Adrenal gland (tissue), 12 donors: ENCODE data around the gene MLLT3. TPM values are rescaled to one million over a fixed set of nuclear protein-coding genes. Genes with fewer than 3 reads are reported as not detected.

Experiments
- DNase-seq, 7 donors: peaks; one replicate each; pipeline ENCODE4 v3.0.0-alpha.2; 2019 to 2020
- H3K27ac ChIP-seq, 5 donors: fragments of 200-600 bp; sonication (generic) in 4 of 5; 1 replicate in 3 of 5; 2 replicates in 2 of 5; pipeline versions ENCODE4 v1.5.1 to v1.8.0; 2016 to 2020; ENCODE audit warnings: mild to moderate bottlenecking in 1 of 5
- H3K27me3 ChIP-seq: fragments of 200-600 bp; 2 replicates; pipeline ENCODE4 v1.8.0; 2021
- H3K36me3 ChIP-seq, 2 donors: fragments of 200-600 bp; replicated peaks in 1 of 2; 1 replicate in 1 of 2; 2 replicates in 1 of 2; pipeline versions ENCODE4 v1.5.1 to v1.8.0; 2018 to 2022
- H3K4me1 ChIP-seq, 2 donors: fragments of 200-600 bp; replicated peaks in 1 of 2; 1 replicate in 1 of 2; 2 replicates in 1 of 2; pipeline versions ENCODE4 v1.5.1 to v1.8.0; 2018 to 2021
- H3K4me3 ChIP-seq, 4 donors: fragments of 200-600 bp; sonication (generic) in 3 of 4; one replicate each; pipeline ENCODE4 v1.5.1; 2016 to 2018
- H3K9me3 ChIP-seq, 3 donors: fragments of 200-600 bp; sonication (generic) in 1 of 3; replicated peaks in 1 of 3; 1 replicate in 2 of 3; 2 replicates in 1 of 3; pipeline versions ENCODE4 v1.5.1 to v1.8.0; 2016 to 2021
- POLR2A ChIP-seq, 2 donors: fragments of 450-650 bp; IDR thresholded peaks; one replicate each; pipeline ENCODE4 v1.6.1; 2017; ENCODE audit warnings: antibody characterized with exemption in 2 of 2, mild to moderate bottlenecking in 2 of 2, moderate library complexity in 1 of 2
- WGBS, 4 donors: extraction: QIAGEN DNeasy Blood & Tissue Kit in 2 of 4; methylation state at CpG; one replicate each; pipeline versions ENCODE4 v1.1.5 to v1.1.7; 2013 to 2017; 5-methylcytosine and 5-hydroxymethylcytosine counted together
- intact Hi-C, 2 donors: fragments of 100-400 bp; cut with DNase I; formaldehyde crosslinking; loops; one replicate each; pipeline versions ENCODE4 v1.14.1 to v1.15.0; 2022 to 2023
- polyA plus RNA-seq, 3 donors: library from polyadenylated mRNA; stranded (reverse); fragments of 200-250 nt in 2 of 3; fragments of 350-450 nt in 1 of 3; fragmentation: Illumina TruSeq in 1 of 3; extraction: RNeasy Lipid Tissue Mini Kit (QIAGEN cat#74804) in 1 of 3; gene quantifications; one replicate each; pipeline ENCODE4 v1.2.3, GENCODE V29; 2013 to 2014
- total RNA-seq, 9 donors: library from RNA; depleted of rRNA in 4 of 9; stranded (reverse); fragments of >200 nt in 4 of 9; fragments of 120-200 nt in 1 of 9; fragmentation: NEBNext Ultra II Directional in 1 of 9; extraction: Animal tissue kit (Norgen Biotek cat#: 25700) in 1 of 9; gene quantifications; one replicate each; pipeline versions ENCODE4 v1.1.0 to v1.2.4, GENCODE V29; 2013 to 2023
- TF ChIP-seq, protein P1 (sequence below), 6 experiments: fragments of 450-650 bp in 4 of 6; fragments of 200-600 bp in 2 of 6; sonication (generic) in 1 of 6; IDR thresholded peaks; 1 replicate in 5 of 6; 2 replicates in 1 of 6; pipeline versions ENCODE4 v1.5.1 to v1.8.0; 2016 to 2021; ENCODE audit warnings: antibody characterized with exemption in 6 of 6, mild to moderate bottlenecking in 2 of 6, moderate library complexity in 1 of 6
- donor health status: healthy with polysubstance abuse.
- donor health status: Bipolar disorder and iron deficiency.
- donor health status: DM: yes; HTN: yes; CAD: no.
- donor health status: DM: no; HTN: no; CAD: no.
- donor health status: DM: no; HTN: no; CAD: no.
- donor health status: DM: yes; HTN: yes; CAD: no.

MLLT3 gene
- total and polyA plus RNA-seq, 12 donors = 11.0 to 37.7 (median 17.9) TPM

GRCh38 chr9:20545023-20545622, 77.2 kb downstream of the MLLT3 start:
- H3K36me3 ChIP-seq = no peaks in the 10 kb centered on the region

DNA sequence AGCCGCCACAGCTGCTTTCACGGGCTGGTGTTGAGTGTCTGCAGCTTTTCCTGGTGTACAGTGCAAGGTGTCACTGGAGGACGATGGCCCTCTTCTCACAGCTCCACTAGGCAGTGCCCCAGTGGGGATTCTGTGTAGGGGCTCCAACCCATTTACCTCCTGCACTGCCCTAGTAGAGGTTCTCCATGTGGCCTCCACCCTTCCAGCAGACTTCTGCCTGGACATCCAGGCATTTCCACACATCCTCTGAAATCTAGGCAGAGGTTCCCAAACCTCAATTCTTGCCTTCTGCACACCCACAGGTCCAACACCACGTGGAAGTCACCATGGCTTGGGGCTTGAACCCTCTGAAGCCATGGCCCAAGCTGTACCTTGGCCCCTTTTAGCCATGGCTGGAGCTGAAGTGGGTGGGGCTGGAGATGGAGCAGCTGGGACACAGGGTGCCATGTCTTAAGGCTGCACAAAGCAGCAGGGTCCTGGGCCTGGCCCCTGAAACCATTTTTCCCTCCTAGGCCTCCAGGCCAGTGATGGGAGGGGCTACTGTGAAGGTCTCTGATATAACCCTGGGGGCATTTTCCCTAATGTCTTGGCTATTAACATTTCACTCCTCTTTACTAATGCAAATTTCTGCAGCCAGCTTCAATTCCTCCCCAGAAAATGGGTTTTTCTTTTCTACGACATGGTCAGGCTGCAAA, 82.0 kb downstream of the MLLT3 start:
- no peaks in the 10 kb centered on the region for H3K27me3 ChIP-seq
- 95 to 99% (median 96%) methylated on average over 5 of the region's 5 CpGs for WGBS, 4 donors
- H3K4me1 ChIP-seq = peaks cover 0 to 8% of the 10 kb centered on the region in 2 donors
- H3K4me3 ChIP-seq = no peak overlapping the region
- no peak for TF ChIP-seq POLR2A (IDR thresholded peaks at IDR 0.05)
- TF ChIP-seq, protein P1, sequence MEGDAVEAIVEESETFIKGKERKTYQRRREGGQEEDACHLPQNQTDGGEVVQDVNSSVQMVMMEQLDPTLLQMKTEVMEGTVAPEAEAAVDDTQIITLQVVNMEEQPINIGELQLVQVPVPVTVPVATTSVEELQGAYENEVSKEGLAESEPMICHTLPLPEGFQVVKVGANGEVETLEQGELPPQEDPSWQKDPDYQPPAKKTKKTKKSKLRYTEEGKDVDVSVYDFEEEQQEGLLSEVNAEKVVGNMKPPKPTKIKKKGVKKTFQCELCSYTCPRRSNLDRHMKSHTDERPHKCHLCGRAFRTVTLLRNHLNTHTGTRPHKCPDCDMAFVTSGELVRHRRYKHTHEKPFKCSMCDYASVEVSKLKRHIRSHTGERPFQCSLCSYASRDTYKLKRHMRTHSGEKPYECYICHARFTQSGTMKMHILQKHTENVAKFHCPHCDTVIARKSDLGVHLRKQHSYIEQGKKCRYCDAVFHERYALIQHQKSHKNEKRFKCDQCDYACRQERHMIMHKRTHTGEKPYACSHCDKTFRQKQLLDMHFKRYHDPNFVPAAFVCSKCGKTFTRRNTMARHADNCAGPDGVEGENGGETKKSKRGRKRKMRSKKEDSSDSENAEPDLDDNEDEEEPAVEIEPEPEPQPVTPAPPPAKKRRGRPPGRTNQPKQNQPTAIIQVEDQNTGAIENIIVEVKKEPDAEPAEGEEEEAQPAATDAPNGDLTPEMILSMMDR (IDR thresholded peaks at IDR 0.05) = no peak
- peaks cover 0 to 22% (median 0%) of the 10 kb centered on the region in 3 donors for H3K9me3 ChIP-seq
- no peak overlapping the region for H3K27ac ChIP-seq
- no peak for DNase-seq
- intact Hi-C loops = no loop called here
- H3K36me3 ChIP-seq = no peaks in the 10 kb centered on the region

More at GRCh38 chr9:20545023-20545622, 77.2 kb downstream of the MLLT3 start:
- intact Hi-C loops = no loop called here
- no peaks in the 10 kb centered on the region for H3K4me1 ChIP-seq
- TF ChIP-seq, protein P1 (IDR thresholded peaks at IDR 0.05) = no peak
- TF ChIP-seq POLR2A (IDR thresholded peaks at IDR 0.05) = no peak
- no peak overlapping the region for H3K27ac ChIP-seq
- 93 to 96% (median 94%) methylated on average over 3 of the region's 3 CpGs for WGBS, 4 donors
- H3K27me3 ChIP-seq = no peaks in the 10 kb centered on the region
- no peak overlapping the region for H3K4me3 ChIP-seq
- peaks cover 0 to 13% (median 0%) of the 10 kb centered on the region in 3 donors for H3K9me3 ChIP-seq
- DNase-seq = no peak

- TF ChIP-seq POLR2A (IDR thresholded peaks at IDR 0.05) = no peak
- TF ChIP-seq, protein P1 (IDR thresholded peaks at IDR 0.05) = no peak
- WGBS, 4 donors = 35 to 58% (median 47%) methylated on average over 1 of the region's 1 CpG
Observed at GRCh38 chr9:20538956-20539355, 83.3 kb downstream of the MLLT3 start.

GRCh38 chr9:20538092-20538491, 84.2 kb downstream of the MLLT3 start:
- H3K4me1 ChIP-seq = peaks cover 0 to 8% of the 10 kb centered on the region in 2 donors
- TF ChIP-seq POLR2A (IDR thresholded peaks at IDR 0.05) = no peak
- TF ChIP-seq, protein P1 (IDR thresholded peaks at IDR 0.05) = no peak
- H3K4me3 ChIP-seq = no peak overlapping the region
- H3K36me3 ChIP-seq = no peaks in the 10 kb centered on the region
- DNase-seq = no peak
- H3K27ac ChIP-seq = no peak overlapping the region
- no peaks in the 10 kb centered on the region for H3K27me3 ChIP-seq
- intact Hi-C loops = no loop called here
- H3K9me3 ChIP-seq = peaks cover 0 to 22% (median 0%) of the 10 kb centered on the region in 3 donors

More at GRCh38 chr9:20538956-20539355, 83.3 kb downstream of the MLLT3 start:
- Histone ChIP-seq H3K4me3 (no peak overlapping the region), H3K27me3 (no peaks in the 10 kb centered on the region), H3K36me3 (no peaks in the 10 kb centered on the region), H3K9me3 (peaks cover 0 to 22% (median 0%) of the 10 kb centered on the region in 3 donors), H3K27ac (no peak overlapping the region), H3K4me1 (peaks cover 0 to 8% of the 10 kb centered on the region in 2 donors)
- DNase-seq = no peak
- intact Hi-C loops = no loop called here
